Heart left ventricle (tissue), 16 donors: ENCODE data around the gene CLEC4C. TPM values are rescaled to one million over a fixed set of nuclear protein-coding genes. Genes with fewer than 3 reads are reported as not detected.

Source experiments
- ATAC-seq, 4 donors: fragments of 200-7000 bp; cut with Tn5 transposase; one replicate each; pipeline ENCODE4 v1.9.1; 2020 to 2022; ENCODE audit warnings: moderate library complexity in 4 of 4, mild to moderate bottlenecking in 3 of 4, moderate number of reproducible peaks in 1 of 4
- DNase-seq, 5 donors: peaks; one replicate each; pipeline ENCODE4 v3.0.0-alpha.2; 2020
- H3K27ac ChIP-seq, 12 donors: fragments of 200-600 bp; sonication (generic) in 4 of 12; one replicate each; pipeline versions ENCODE4 v1.5.0 to v1.8.0; 2016 to 2022; ENCODE audit warnings: mild to moderate bottlenecking in 2 of 12
- H3K27me3 ChIP-seq, 9 donors: fragments of 200-600 bp; sonication (generic) in 2 of 9; one replicate each; pipeline versions ENCODE4 v1.5.1 to v1.8.0; 2016 to 2022; ENCODE audit warnings: mild to moderate bottlenecking in 3 of 9
- H3K36me3 ChIP-seq, 9 donors: fragments of 200-600 bp; sonication (generic) in 2 of 9; one replicate each; pipeline versions ENCODE4 v1.5.0 to v1.8.0; 2018 to 2022; ENCODE audit warnings: mild to moderate bottlenecking in 2 of 9
- H3K4me1 ChIP-seq, 12 donors: fragments of 200-600 bp; sonication (generic) in 4 of 12; one replicate each; pipeline versions ENCODE4 v1.5.0 to v1.8.0; 2016 to 2022; ENCODE audit warnings: mild to moderate bottlenecking in 3 of 12
- H3K4me3 ChIP-seq, 12 donors: fragments of 200-600 bp; sonication (generic) in 4 of 12; one replicate each; pipeline versions ENCODE4 v1.5.0 to v1.8.0; 2017 to 2022; ENCODE audit warnings: mild to moderate bottlenecking in 9 of 12, moderate library complexity in 4 of 12
- H3K9me3 ChIP-seq, 12 donors: fragments of 200-600 bp; sonication (generic) in 4 of 12; one replicate each; pipeline versions ENCODE4 v1.5.0 to v1.8.0; 2016 to 2022; ENCODE audit warnings: mild to moderate bottlenecking in 1 of 12
- POLR2A ChIP-seq, 2 donors: fragments of 450-650 bp; IDR thresholded peaks; one replicate each; pipeline ENCODE4 v1.6.1; 2017; ENCODE audit warnings: antibody characterized with exemption in 2 of 2, mild to moderate bottlenecking in 2 of 2, moderate library complexity in 2 of 2
- whole genome bisulfite sequencing, 4 donors: extraction: QIAGEN DNeasy Blood & Tissue Kit in 2 of 4; methylation state at CpG; one replicate each; pipeline versions ENCODE4 v1.1.5 to v1.1.7; 2013 to 2018; 5-methylcytosine and 5-hydroxymethylcytosine counted together
- intact Hi-C, 10 donors: fragments of 100-400 bp; cut with DNase I; formaldehyde crosslinking; loops; one replicate each; pipeline versions ENCODE4 v1.11.1 to v1.14.2; 2022
- polyA plus RNA-seq, 2 donors: library from polyadenylated mRNA; stranded (reverse); fragments of 200-250 nt; gene quantifications; one replicate each; pipeline ENCODE4 v1.2.3, GENCODE V29; 2013
- total RNA-seq, 9 donors: library from RNA; depleted of rRNA in 2 of 9; stranded (reverse); fragments of >200 nt in 2 of 9; fragmentation: NEBNext Ultra II Directional in 3 of 9; extraction: Animal tissue kit (Norgen Biotek cat#: 25700) in 3 of 9; gene quantifications; one replicate each; pipeline versions ENCODE4 v1.1.0 to v1.2.4, GENCODE V29; 2016 to 2023
- TF ChIP-seq, protein P1 (sequence below), 12 donors: fragments of 200-600 bp; sonication (generic) in 4 of 12; IDR thresholded peaks; one replicate each; pipeline versions ENCODE4 v1.5.0 to v1.8.0; 2018 to 2022; ENCODE audit warnings: antibody characterized with exemption in 12 of 12, mild to moderate bottlenecking in 5 of 12
- donor health status: ischemic (EF 13 %, LVEDD 7.1; RV severe dilation, severe dysfunction).
- donor health status: healthy with polysubstance abuse.
- donor health status: DM: no; HTN: yes; CAD: no.
- donor health status: DM: no; HTN: no; CAD: no.
- donor health status: ischemic (EF 25% LVEDD 6.9; RV normal size, moderate dysfunction).
- donor health status: ischemic (EF 25% LVEDD 5.7; RV mildly dilated, moderate dysfunction).
- donor health status: healthy.
- donor health status: DM: yes; HTN: yes; CAD: no.
- donor health status: ischemic (EF 35%, LVEDD 5.7; RV mildly dilated, moderate dysfunction).
- donor health status: nonischemic (EF 11% LVEDD 7.7; RV severe dilation, severe dysfunction).
- donor health status: DM: yes; HTN: yes; CAD: no.
- donor health status: PGD.
- donor health status: ischemic (EF 29% LVEDD 5.4; RV normal size, mild dysfunction).
- donor health status: nonischemic (EF 23%, LVEDD 6.1; RV moderate dilation, normal function).

The CLEC4C gene
- total and polyA plus RNA-seq, 11 donors = not detected

DNA sequence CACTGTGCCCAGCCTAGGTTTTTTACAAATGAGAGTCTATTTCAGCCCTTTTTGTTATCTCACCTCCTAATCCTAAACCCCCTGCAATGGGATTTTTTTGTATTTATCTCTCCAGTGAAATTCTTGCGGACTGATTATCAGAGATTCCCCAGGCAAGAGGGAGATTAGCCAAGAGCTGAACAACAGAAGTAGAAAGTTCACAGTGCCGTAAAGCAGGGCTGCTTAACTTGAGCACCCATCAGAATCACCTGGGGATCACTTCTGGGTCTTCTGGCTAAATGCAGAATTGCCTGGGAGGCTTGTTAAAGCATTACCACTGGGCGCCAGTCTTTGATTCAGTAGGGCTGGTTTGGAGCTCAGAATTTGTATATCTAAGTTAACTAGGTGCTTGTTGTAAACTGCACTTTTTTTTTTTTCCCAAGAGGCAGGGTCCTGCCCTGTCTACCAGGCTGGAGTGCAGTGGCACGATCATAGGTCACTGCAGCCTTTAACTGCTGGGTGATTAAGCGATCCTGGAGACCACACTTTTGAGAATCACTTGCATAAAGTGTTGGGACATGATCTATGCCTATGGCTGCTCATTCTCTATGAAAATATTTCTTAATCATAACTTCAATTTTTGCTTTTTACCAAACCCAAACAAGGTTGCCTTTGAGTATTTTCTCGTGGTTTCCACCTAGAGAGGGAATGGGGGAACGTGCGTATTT lies 37.1 kb downstream of the CLEC4C start:
- Histone ChIP-seq H3K4me1 (no peaks in the 10 kb centered on the region), H3K27me3 (peaks cover 0 to 3% (median 0%) of the 10 kb centered on the region in 9 donors), H3K27ac (no peak overlapping the region), H3K36me3 (no peaks in the 10 kb centered on the region), H3K4me3 (no peak overlapping the region), H3K9me3 (no peaks in the 10 kb centered on the region)
- ATAC-seq (no peak), DNase-seq (no peak)
- TF ChIP-seq POLR2A (IDR thresholded peaks at IDR 0.05) = no peak
- TF ChIP-seq, protein P1, sequence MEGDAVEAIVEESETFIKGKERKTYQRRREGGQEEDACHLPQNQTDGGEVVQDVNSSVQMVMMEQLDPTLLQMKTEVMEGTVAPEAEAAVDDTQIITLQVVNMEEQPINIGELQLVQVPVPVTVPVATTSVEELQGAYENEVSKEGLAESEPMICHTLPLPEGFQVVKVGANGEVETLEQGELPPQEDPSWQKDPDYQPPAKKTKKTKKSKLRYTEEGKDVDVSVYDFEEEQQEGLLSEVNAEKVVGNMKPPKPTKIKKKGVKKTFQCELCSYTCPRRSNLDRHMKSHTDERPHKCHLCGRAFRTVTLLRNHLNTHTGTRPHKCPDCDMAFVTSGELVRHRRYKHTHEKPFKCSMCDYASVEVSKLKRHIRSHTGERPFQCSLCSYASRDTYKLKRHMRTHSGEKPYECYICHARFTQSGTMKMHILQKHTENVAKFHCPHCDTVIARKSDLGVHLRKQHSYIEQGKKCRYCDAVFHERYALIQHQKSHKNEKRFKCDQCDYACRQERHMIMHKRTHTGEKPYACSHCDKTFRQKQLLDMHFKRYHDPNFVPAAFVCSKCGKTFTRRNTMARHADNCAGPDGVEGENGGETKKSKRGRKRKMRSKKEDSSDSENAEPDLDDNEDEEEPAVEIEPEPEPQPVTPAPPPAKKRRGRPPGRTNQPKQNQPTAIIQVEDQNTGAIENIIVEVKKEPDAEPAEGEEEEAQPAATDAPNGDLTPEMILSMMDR (IDR thresholded peaks at IDR 0.05) = no peak
- intact Hi-C loops = no loop called here
- WGBS, 4 donors = 46 to 65% (median 56%) methylated on average over 8 of the region's 8 CpGs

DNA sequence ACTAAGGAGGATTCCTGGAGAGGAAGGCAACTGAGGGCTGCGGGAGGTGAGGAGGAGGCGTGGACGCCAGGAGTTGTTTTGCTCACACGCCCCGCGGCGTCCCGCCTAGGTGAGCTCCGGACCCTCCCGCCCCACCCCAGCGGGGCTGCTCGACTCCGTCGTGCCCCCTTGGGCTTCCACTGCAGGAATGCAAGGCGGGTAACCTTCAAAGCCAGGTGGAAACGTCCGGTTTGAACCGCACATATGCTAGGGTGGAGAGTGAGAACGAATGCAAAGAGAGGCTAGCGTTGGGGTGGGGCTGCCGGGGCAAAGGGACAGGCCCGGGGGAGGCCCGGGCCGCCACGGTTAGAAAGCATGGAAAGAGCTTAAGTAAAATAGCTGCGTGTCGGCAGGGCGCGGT lies 41.3 kb downstream of the CLEC4C start:
- WGBS, 4 donors = 84 to 90% (median 88%) methylated on average over 29 of the region's 29 CpGs
- DNase-seq = no peak
- no peak for ATAC-seq
- Histone ChIP-seq H3K4me1 (no peaks in the 10 kb centered on the region), H3K4me3 (no peak overlapping the region), H3K36me3 (no peaks in the 10 kb centered on the region), H3K27me3 (no peaks in the 10 kb centered on the region), H3K27ac (no peak overlapping the region), H3K9me3 (no peaks in the 10 kb centered on the region)
- TF ChIP-seq, protein P1 (IDR thresholded peaks at IDR 0.05) = no peak
- no peak for TF ChIP-seq POLR2A (IDR thresholded peaks at IDR 0.05)
- intact Hi-C loops = no loop called here

DNA sequence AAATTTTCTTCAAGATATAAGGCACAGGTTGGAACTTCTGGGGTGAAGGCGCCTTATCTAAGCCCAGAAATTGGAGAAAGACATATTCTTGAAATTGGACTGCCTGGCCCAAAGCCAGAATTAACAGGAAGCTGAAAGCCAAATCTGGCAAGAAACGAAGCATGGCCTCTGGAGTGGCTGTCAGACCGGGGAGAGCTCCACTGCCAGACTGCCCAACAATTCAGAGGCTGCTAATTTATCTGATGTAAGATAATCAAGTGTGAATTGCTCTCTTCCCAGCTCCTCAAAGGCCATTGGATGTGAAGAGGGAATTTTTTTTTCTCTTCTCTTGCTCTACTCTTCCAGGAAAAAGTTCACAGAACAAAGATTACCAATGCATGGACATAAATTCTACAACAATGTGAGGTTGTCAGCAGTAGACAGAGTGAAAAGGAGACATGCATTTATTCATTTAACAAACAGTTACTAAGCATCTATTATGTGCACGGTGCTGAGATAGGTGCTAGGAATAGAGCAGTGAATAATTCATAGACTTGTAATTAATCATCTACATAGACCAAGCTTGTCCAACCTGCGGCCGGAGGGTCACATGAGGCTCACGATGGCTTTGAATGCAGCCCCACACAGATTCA lies 51.5 kb downstream of the CLEC4C start, which contains the start of gene GDF3:
Gene GDF3, minus strand, starts transcription at position 210 of the 632 bp plus-strand sequence. Its CDS starts 47 bp downstream, at position 163.
- Histone ChIP-seq H3K4me1 (peaks cover 0 to 16% (median 5%) of the 10 kb centered on the region in 12 donors), H3K27ac (peak within 1 kb of the TSS in 3 of 12 donors; percentile 21 to 58 (median 24)), H3K36me3 (no peaks in the 10 kb centered on the region), H3K9me3 (no peaks in the 10 kb centered on the region), H3K27me3 (peaks cover 0 to 3% (median 0%) of the 10 kb centered on the region in 9 donors), H3K4me3 (peak within 1 kb of the TSS in 2 of 12 donors; percentile 5 to 14)
- DNase-seq (peak in 4 of 5 donors; percentile 36 to 52 (median 38)), ATAC-seq (peak in 3 of 4 donors; percentile 29 to 79 (median 62))
- TF ChIP-seq POLR2A (IDR thresholded peaks at IDR 0.05) = no peak
- TF ChIP-seq, protein P1 (IDR thresholded peaks at IDR 0.05) = no peak
- intact Hi-C loops = no loop called here
- 33 to 43% (median 37%) methylated on average over 7 of the region's 7 CpGs for WGBS, 4 donors

DNA sequence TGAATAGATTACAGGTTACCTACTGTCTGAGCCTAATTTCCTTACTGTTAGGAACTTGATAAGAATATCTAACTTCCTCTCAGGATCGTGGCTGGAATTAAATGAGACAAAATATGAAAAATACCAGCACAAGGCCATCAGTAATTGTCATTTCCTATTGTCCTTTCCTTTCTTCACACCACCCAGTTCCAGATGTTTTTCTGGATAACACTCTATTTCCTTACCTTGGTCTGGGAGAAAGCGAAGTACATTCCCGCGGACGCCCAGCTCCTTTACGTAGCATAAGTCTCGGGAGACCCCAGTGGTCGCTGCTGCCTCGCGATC lies 52.0 kb downstream of the CLEC4C start:
- Histone ChIP-seq H3K27me3 (peaks cover 0 to 3% (median 0%) of the 10 kb centered on the region in 9 donors), H3K9me3 (no peaks in the 10 kb centered on the region), H3K4me1 (peaks cover 0 to 16% (median 5%) of the 10 kb centered on the region in 12 donors), H3K36me3 (no peaks in the 10 kb centered on the region), H3K27ac (peak overlapping the region in 3 of 12 donors; percentile 21 to 58 (median 24)), H3K4me3 (peak overlapping the region in 2 of 12 donors; percentile 5 to 14)
- intact Hi-C loops = no loop called here
- WGBS, 4 donors = 10 to 20% (median 14%) methylated on average over 10 of the region's 10 CpGs
- peak; percentile 24 to 85 (median 52) for ATAC-seq
- TF ChIP-seq, protein P1 (IDR thresholded peaks at IDR 0.05) = no peak
- TF ChIP-seq POLR2A (IDR thresholded peaks at IDR 0.05) = no peak
- DNase-seq = no peak
